Endothelial cell (in vitro differentiated cells): ENCODE results near the gene CCAR1. TPM values are rescaled to one million over a fixed set of nuclear protein-coding genes. Genes with fewer than 3 reads are reported as not detected.

Experiments
- microRNA-seq: library from miRNA; unstranded; fragments of <30 nt; microRNA quantifications from one replicate; pipeline ENCODE4, GENCODE V29; 2020; ENCODE audit not compliant: unreplicated experiment
- total RNA-seq: library from RNA; stranded (reverse); fragmentation: NEBNext Ultra II Directional; extraction: Animal tissue kit (Norgen Biotek cat#: 25700); gene quantifications from one replicate; pipeline ENCODE4 v1.2.1, GENCODE V29; 2021; ENCODE audit not compliant: unreplicated experiment

CCAR1 gene
- total RNA-seq, 1 donor from 2014 or later, result 86.1 TPM

Small RNA genes within 50 kb of the gene (microRNA-seq; reads per million reads assigned to microRNA genes)
- gene MIR1254-1, result not detected

Other genes starting within 250 kb of the CCAR1 start
- gene DNA2, start 249.3 kb upstream of the CCAR1 start, total RNA-seq, result 14.5 TPM
- 19.1 TPM for gene SLC25A16, start 193.7 kb upstream of the CCAR1 start, total RNA-seq
- 20.3 TPM for gene TET1, start 160.9 kb upstream of the CCAR1 start, total RNA-seq
- 0.21 TPM for gene STOX1, start 106.3 kb downstream of the CCAR1 start, total RNA-seq
- 35.2 TPM for gene DDX50, start 180.1 kb downstream of the CCAR1 start, total RNA-seq
- gene DDX21, start 234.9 kb downstream of the CCAR1 start, total RNA-seq, result 38.5 TPM